Measurements from ENCODE around the gene PRKAR1B. TPM values are rescaled to one million over a fixed set of nuclear protein-coding genes. Genes with fewer than 3 reads are reported as not detected.

The PRKAR1B gene
- total and polyA plus RNA-seq, 4 donors = 53.1 to 238 (median 162) TPM

DNA sequence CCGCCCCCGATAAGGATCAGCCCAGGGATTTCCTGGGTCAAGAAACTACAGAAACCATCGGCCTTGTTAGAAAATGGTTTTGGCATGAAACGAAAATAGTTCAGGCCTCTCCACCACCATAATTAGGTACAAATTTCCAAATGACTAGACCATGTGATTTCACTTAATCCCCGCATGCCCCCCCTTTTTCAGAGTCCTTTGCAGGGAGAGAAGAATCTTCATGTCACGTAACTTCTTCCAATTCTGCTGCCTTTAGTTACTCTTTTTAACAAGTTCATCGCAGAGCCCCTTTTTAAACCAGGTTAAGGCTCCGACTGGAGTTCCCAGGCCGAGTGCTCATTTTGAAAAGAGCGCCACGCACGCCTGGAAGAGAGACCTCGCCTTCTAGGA, 210.9 kb downstream of the PRKAR1B start:
- H3K4me3 ChIP-seq (ENCODE audit: low read depth, low read length) = peak overlapping the region; percentile 38
- peak in 2 of 6 donors; percentile 5 to 35 for DNase-seq (ENCODE audit: low read depth in 4 of 6, low spot score in 6 of 6)
- H3K27ac ChIP-seq (ENCODE audit: low read depth, low read length) = no peak overlapping the region
- peaks cover 51% of the 10 kb centered on the region for H3K4me1 ChIP-seq (ENCODE audit: control insufficient read depth, insufficient read depth, low read length)
- peaks cover 39% of the 10 kb centered on the region for H3K27me3 ChIP-seq (ENCODE audit: control insufficient read depth, insufficient read depth, low read length)
- 28% methylated on average over 7 of the region's 13 CpGs for WGBS (ENCODE audit: insufficient coverage)
- no peaks in the 10 kb centered on the region for H3K9me3 ChIP-seq (ENCODE audit: control insufficient read depth, insufficient read depth, low read length)
- peaks cover 24% of the 10 kb centered on the region for H3K36me3 ChIP-seq (ENCODE audit: control insufficient read depth, insufficient read depth, low read length)

GRCh38 chr7:515628-516027, 211.5 kb downstream of the PRKAR1B start:
- DNase-seq (ENCODE audit: low read depth in 4 of 6, low spot score in 6 of 6) = no peak
- WGBS (ENCODE audit: insufficient coverage) = 29% methylated on average over 6 of the region's 10 CpGs
- H3K4me3 ChIP-seq (ENCODE audit: low read depth, low read length) = no peak overlapping the region
- no peak overlapping the region for H3K27ac ChIP-seq (ENCODE audit: low read depth, low read length)
- H3K9me3 ChIP-seq (ENCODE audit: control insufficient read depth, insufficient read depth, low read length) = no peaks in the 10 kb centered on the region
- H3K4me1 ChIP-seq (ENCODE audit: control insufficient read depth, insufficient read depth, low read length) = peaks cover 45% of the 10 kb centered on the region
- H3K27me3 ChIP-seq (ENCODE audit: control insufficient read depth, insufficient read depth, low read length) = peaks cover 33% of the 10 kb centered on the region
- H3K36me3 ChIP-seq (ENCODE audit: control insufficient read depth, insufficient read depth, low read length) = peaks cover 30% of the 10 kb centered on the region

- no peaks in the 10 kb centered on the region for H3K9me3 ChIP-seq (ENCODE audit: control insufficient read depth, insufficient read depth, low read length)
- H3K4me3 ChIP-seq (ENCODE audit: low read depth, low read length) = no peak overlapping the region
- peaks cover 30% of the 10 kb centered on the region for H3K27me3 ChIP-seq (ENCODE audit: control insufficient read depth, insufficient read depth, low read length)
- peak in 2 of 6 donors; percentile 24 to 31 for DNase-seq (ENCODE audit: low read depth in 4 of 6, low spot score in 6 of 6)
- WGBS (ENCODE audit: insufficient coverage) = 39% methylated on average over 20 of the region's 25 CpGs
- H3K27ac ChIP-seq (ENCODE audit: low read depth, low read length) = no peak overlapping the region
- peaks cover 34% of the 10 kb centered on the region for H3K36me3 ChIP-seq (ENCODE audit: control insufficient read depth, insufficient read depth, low read length)
- H3K4me1 ChIP-seq (ENCODE audit: control insufficient read depth, insufficient read depth, low read length) = peaks cover 39% of the 10 kb centered on the region
These were observed 212.2 kb downstream of the PRKAR1B start for GRCh38 chr7:514651-515598.

- H3K27me3 ChIP-seq (ENCODE audit: control insufficient read depth, insufficient read depth, low read length) = peaks cover 30% of the 10 kb centered on the region
- WGBS (ENCODE audit: insufficient coverage) = 79% methylated on average over 10 of the region's 10 CpGs
These were observed 212.8 kb downstream of the PRKAR1B start for GRCh38 chr7:514242-514641.

GRCh38 chr7:513521-514166, 213.4 kb downstream of the PRKAR1B start:
- Histone ChIP-seq H3K9me3 (ENCODE audit: control insufficient read depth, insufficient read depth, low read length) (no peaks in the 10 kb centered on the region), H3K4me3 (ENCODE audit: low read depth, low read length) (no peak overlapping the region), H3K27me3 (ENCODE audit: control insufficient read depth, insufficient read depth, low read length) (peaks cover 30% of the 10 kb centered on the region), H3K4me1 (ENCODE audit: control insufficient read depth, insufficient read depth, low read length) (peaks cover 39% of the 10 kb centered on the region), H3K27ac (ENCODE audit: low read depth, low read length) (no peak overlapping the region), H3K36me3 (ENCODE audit: control insufficient read depth, insufficient read depth, low read length) (peaks cover 47% of the 10 kb centered on the region)
- 87% methylated on average over 19 of the region's 20 CpGs for WGBS (ENCODE audit: insufficient coverage)
- no peak for DNase-seq (ENCODE audit: low read depth in 4 of 6, low spot score in 6 of 6)

More at GRCh38 chr7:514242-514641, 212.8 kb downstream of the PRKAR1B start:
- H3K9me3 ChIP-seq (ENCODE audit: control insufficient read depth, insufficient read depth, low read length) = no peaks in the 10 kb centered on the region
- peaks cover 41% of the 10 kb centered on the region for H3K36me3 ChIP-seq (ENCODE audit: control insufficient read depth, insufficient read depth, low read length)
- DNase-seq (ENCODE audit: low read depth in 4 of 6, low spot score in 6 of 6) = no peak
- no peak overlapping the region for H3K4me3 ChIP-seq (ENCODE audit: low read depth, low read length)
- no peak overlapping the region for H3K27ac ChIP-seq (ENCODE audit: low read depth, low read length)
- peaks cover 39% of the 10 kb centered on the region for H3K4me1 ChIP-seq (ENCODE audit: control insufficient read depth, insufficient read depth, low read length)

DNA sequence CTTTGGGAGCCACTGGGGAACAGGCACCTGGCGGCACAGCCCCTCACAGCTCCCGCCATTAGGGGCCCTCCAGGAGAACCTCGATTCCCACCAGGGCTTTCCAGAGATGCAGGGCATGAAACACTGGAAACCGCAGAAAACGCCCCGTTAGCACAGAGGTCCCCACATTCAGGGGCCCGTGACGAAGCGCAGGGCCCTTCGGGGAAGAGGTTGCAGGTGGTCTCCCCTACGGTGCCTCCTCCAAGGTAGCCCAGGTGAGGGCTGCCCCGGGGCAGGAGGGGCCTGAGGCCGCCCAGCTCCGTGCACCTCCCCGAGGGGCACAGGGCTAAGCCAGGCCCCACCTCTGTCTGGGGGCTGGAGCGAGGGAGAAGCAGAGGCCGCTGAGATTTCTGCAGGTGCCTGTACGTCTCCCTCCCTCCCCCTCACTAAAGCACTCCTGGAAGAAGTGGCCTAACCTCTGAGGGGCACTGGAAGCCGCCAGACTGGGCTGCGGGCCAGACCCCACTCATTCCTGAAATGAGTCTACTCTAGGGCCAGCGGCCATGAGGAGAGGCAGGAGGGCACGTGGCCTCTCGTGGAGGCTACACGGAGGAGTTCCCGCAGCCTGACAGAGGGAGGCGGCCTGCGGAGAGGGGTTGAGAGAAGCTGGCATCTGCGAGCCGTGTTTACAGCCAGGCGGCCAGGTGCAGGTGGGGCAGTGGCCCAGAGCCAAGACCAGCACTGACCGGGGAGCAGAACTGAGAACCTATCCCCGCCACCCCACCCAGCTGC, 214.4 kb downstream of the PRKAR1B start:
- no peaks in the 10 kb centered on the region for H3K9me3 ChIP-seq (ENCODE audit: control insufficient read depth, insufficient read depth, low read length)
- WGBS (ENCODE audit: insufficient coverage) = 81% methylated on average over 32 of the region's 32 CpGs
- no peak for DNase-seq (ENCODE audit: low read depth in 4 of 6, low spot score in 6 of 6)
- H3K4me3 ChIP-seq (ENCODE audit: low read depth, low read length) = no peak overlapping the region
- H3K36me3 ChIP-seq (ENCODE audit: control insufficient read depth, insufficient read depth, low read length) = peaks cover 54% of the 10 kb centered on the region
- H3K27ac ChIP-seq (ENCODE audit: low read depth, low read length) = no peak overlapping the region
- peaks cover 35% of the 10 kb centered on the region for H3K4me1 ChIP-seq (ENCODE audit: control insufficient read depth, insufficient read depth, low read length)
- peaks cover 24% of the 10 kb centered on the region for H3K27me3 ChIP-seq (ENCODE audit: control insufficient read depth, insufficient read depth, low read length)

DNA sequence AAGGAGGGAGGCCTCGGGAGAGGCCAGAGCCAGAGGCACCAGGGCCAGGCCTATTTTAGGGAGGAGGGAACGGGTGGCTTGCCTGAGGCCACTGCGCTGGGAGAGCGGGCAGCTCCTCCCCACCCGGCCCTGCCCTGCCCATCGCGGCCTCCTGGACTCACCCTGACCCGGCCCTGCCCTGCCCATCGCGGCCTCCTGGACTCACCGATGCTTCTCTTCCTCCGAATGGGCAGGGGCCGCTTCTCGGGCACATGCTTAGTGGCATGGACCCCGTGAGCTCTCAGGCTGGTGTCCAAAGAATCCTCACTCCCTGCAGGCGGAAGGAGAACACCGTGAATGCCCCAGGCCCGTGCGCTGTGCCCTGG, 215.0 kb downstream of the PRKAR1B start:
- H3K4me3 ChIP-seq (ENCODE audit: low read depth, low read length) = no peak overlapping the region
- peaks cover 22% of the 10 kb centered on the region for H3K27me3 ChIP-seq (ENCODE audit: control insufficient read depth, insufficient read depth, low read length)
- H3K9me3 ChIP-seq (ENCODE audit: control insufficient read depth, insufficient read depth, low read length) = no peaks in the 10 kb centered on the region
- no peak for DNase-seq (ENCODE audit: low read depth in 4 of 6, low spot score in 6 of 6)
- H3K27ac ChIP-seq (ENCODE audit: low read depth, low read length) = no peak overlapping the region
- 84% methylated on average over 18 of the region's 19 CpGs for WGBS (ENCODE audit: insufficient coverage)
- peaks cover 32% of the 10 kb centered on the region for H3K4me1 ChIP-seq (ENCODE audit: control insufficient read depth, insufficient read depth, low read length)
- peaks cover 60% of the 10 kb centered on the region for H3K36me3 ChIP-seq (ENCODE audit: control insufficient read depth, insufficient read depth, low read length)

GRCh38 chr7:511476-512145, 215.5 kb downstream of the PRKAR1B start:
- Histone ChIP-seq H3K4me3 (ENCODE audit: low read depth, low read length) (no peak overlapping the region), H3K4me1 (ENCODE audit: control insufficient read depth, insufficient read depth, low read length) (peaks cover 27% of the 10 kb centered on the region), H3K27me3 (ENCODE audit: control insufficient read depth, insufficient read depth, low read length) (peaks cover 19% of the 10 kb centered on the region), H3K9me3 (ENCODE audit: control insufficient read depth, insufficient read depth, low read length) (no peaks in the 10 kb centered on the region), H3K36me3 (ENCODE audit: control insufficient read depth, insufficient read depth, low read length) (peaks cover 65% of the 10 kb centered on the region), H3K27ac (ENCODE audit: low read depth, low read length) (no peak overlapping the region)
- DNase-seq (ENCODE audit: low read depth in 4 of 6, low spot score in 6 of 6) = no peak
- WGBS (ENCODE audit: insufficient coverage) = 82% methylated on average over 18 of the region's 25 CpGs

GRCh38 chr7:510782-511281, 216.2 kb downstream of the PRKAR1B start:
- 74% methylated on average over 23 of the region's 25 CpGs for WGBS (ENCODE audit: insufficient coverage)
- Histone ChIP-seq H3K4me3 (ENCODE audit: low read depth, low read length) (no peak overlapping the region), H3K27ac (ENCODE audit: low read depth, low read length) (no peak overlapping the region), H3K27me3 (ENCODE audit: control insufficient read depth, insufficient read depth, low read length) (peaks cover 13% of the 10 kb centered on the region), H3K4me1 (ENCODE audit: control insufficient read depth, insufficient read depth, low read length) (peaks cover 22% of the 10 kb centered on the region), H3K9me3 (ENCODE audit: control insufficient read depth, insufficient read depth, low read length) (no peaks in the 10 kb centered on the region), H3K36me3 (ENCODE audit: control insufficient read depth, insufficient read depth, low read length) (peaks cover 70% of the 10 kb centered on the region)
- no peak for DNase-seq (ENCODE audit: low read depth in 4 of 6, low spot score in 6 of 6)

Measured in spinal cord (tissue), 10 donors.